HG03103 (cell line): Measurements from ENCODE around the gene GCNT1.
"Not testable (repeated sequence)": the region's sequence is repeated elsewhere in the genome, so short reads cannot be mapped to it uniquely, and the experiment has no call there.

Experiments
- ATAC-seq: cut with Tn5 transposase; IDR thresholded peaks from one replicate; pipeline ENCODE4 v1.9.1; 2021; ENCODE audit warnings: low read depth; ENCODE audit not compliant: unreplicated experiment

Gene GCNT1

GRCh38 chr9:76441551-76442322, 17.2 kb upstream of the GCNT1 start:
- peak; percentile 61 for ATAC-seq

- no peak for ATAC-seq
Observed at GRCh38 chr9:76443887-76444286, 15.1 kb upstream of the GCNT1 start.

GRCh38 chr9:76444322-76444929, 14.6 kb upstream of the GCNT1 start:
- no peak for ATAC-seq

GRCh38 chr9:76445976-76446375, 13.0 kb upstream of the GCNT1 start:
- no peak for ATAC-seq

- no peak for ATAC-seq
Observed at GRCh38 chr9:76448501-76448900, 10.5 kb upstream of the GCNT1 start.

GRCh38 chr9:76451234-76451633, 7.7 kb upstream of the GCNT1 start:
- ATAC-seq, result no peak

- ATAC-seq, result no peak
Observed at GRCh38 chr9:76452839-76453238, 6.1 kb upstream of the GCNT1 start.

- ATAC-seq, result no peak
Observed at GRCh38 chr9:76453785-76454184, 5.2 kb upstream of the GCNT1 start.

GRCh38 chr9:76454311-76454710, 4.7 kb upstream of the GCNT1 start:
- no peak for ATAC-seq

- peak; percentile 36 for ATAC-seq
Observed at GRCh38 chr9:76456202-76456926, 2.6 kb upstream of the GCNT1 start.

- ATAC-seq, result no peak
Observed at GRCh38 chr9:76459694-76460635, 983 bp downstream of the GCNT1 start.

GRCh38 chr9:76462126-76462525, 3.1 kb downstream of the GCNT1 start:
- ATAC-seq, result no peak

- peak; percentile 50 for ATAC-seq
Observed at GRCh38 chr9:76463211-76463610, 4.2 kb downstream of the GCNT1 start.

- no peak for ATAC-seq
Observed at GRCh38 chr9:76464706-76465105, 5.7 kb downstream of the GCNT1 start.

GRCh38 chr9:76465442-76466298, 6.7 kb downstream of the GCNT1 start:
- no peak for ATAC-seq

GRCh38 chr9:76466299-76466605, 7.3 kb downstream of the GCNT1 start:
- ATAC-seq, result no peak

- ATAC-seq, result no peak
Observed at GRCh38 chr9:76474419-76474818, 15.4 kb downstream of the GCNT1 start.

GRCh38 chr9:76475686-76476085, 16.7 kb downstream of the GCNT1 start:
- no peak for ATAC-seq

GRCh38 chr9:76477818-76478217, 18.8 kb downstream of the GCNT1 start:
- ATAC-seq, result not testable (repeated sequence)

- no peak for ATAC-seq
Observed at GRCh38 chr9:76478226-76478625, 19.2 kb downstream of the GCNT1 start.
